Brain microvascular endothelial cell (primary cell): Measurements from ENCODE around the gene SNRPA1.

ENCODE experiments used
- DNase-seq: peaks from one replicate; pipeline ENCODE4 v3.0.0-alpha.2; 2020
- H3K27ac ChIP-seq: fragments of 250-450 bp; sonication (Bioruptor Pico); 2 replicates; pipeline ENCODE4 v1.5.1; 2020; ENCODE audit warnings: mild to moderate bottlenecking, moderate library complexity
- H3K27me3 ChIP-seq: fragments of 250-450 bp; sonication (Bioruptor Pico); replicated peaks from 2 replicates; pipeline ENCODE4 v1.5.1; 2020; ENCODE audit warnings: mild to moderate bottlenecking
- H3K36me3 ChIP-seq: fragments of 250-450 bp; sonication (Bioruptor Pico); replicated peaks from 2 replicates; pipeline ENCODE4 v1.5.1; 2020; ENCODE audit warnings: mild to moderate bottlenecking
- H3K4me3 ChIP-seq: 2 replicates; pipeline ENCODE4 v1.5.1; 2011; ENCODE audit warnings: low read depth, mild to moderate bottlenecking, control low read depth, low read length, moderate library complexity
- in situ Hi-C: cut with HindIII; loops from 2 replicates; pipeline ENCODE4 v1.10.0; 2017; ENCODE audit warnings: low sequenced_read_pairs, low pct_ligation_motif_present
- TF ChIP-seq, protein P1 (sequence below): IDR thresholded peaks from 2 replicates; pipeline ENCODE4 v1.5.1; 2011; ENCODE audit warnings: low read depth, mild to moderate bottlenecking, moderate library complexity, low read length, control low read depth, inconsistent platforms; ENCODE audit errors: missing control alignments

The SNRPA1 gene

GRCh38 chr15:101305820-101306255 lies 10.8 kb upstream of the SNRPA1 start:
- in situ Hi-C loops = no loop called here
- H3K27ac ChIP-seq = no peak overlapping the region
- H3K27me3 ChIP-seq = no peaks in the 10 kb centered on the region
- H3K4me3 ChIP-seq = no peak overlapping the region
- no peak for DNase-seq
- TF ChIP-seq, protein P1, sequence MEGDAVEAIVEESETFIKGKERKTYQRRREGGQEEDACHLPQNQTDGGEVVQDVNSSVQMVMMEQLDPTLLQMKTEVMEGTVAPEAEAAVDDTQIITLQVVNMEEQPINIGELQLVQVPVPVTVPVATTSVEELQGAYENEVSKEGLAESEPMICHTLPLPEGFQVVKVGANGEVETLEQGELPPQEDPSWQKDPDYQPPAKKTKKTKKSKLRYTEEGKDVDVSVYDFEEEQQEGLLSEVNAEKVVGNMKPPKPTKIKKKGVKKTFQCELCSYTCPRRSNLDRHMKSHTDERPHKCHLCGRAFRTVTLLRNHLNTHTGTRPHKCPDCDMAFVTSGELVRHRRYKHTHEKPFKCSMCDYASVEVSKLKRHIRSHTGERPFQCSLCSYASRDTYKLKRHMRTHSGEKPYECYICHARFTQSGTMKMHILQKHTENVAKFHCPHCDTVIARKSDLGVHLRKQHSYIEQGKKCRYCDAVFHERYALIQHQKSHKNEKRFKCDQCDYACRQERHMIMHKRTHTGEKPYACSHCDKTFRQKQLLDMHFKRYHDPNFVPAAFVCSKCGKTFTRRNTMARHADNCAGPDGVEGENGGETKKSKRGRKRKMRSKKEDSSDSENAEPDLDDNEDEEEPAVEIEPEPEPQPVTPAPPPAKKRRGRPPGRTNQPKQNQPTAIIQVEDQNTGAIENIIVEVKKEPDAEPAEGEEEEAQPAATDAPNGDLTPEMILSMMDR = no peak
- H3K36me3 ChIP-seq = no peaks in the 10 kb centered on the region

GRCh38 chr15:101303408-101303807 lies 8.4 kb upstream of the SNRPA1 start:
- H3K36me3 ChIP-seq = no peaks in the 10 kb centered on the region
- no peak overlapping the region for H3K4me3 ChIP-seq
- TF ChIP-seq, protein P1 = no peak
- no peaks in the 10 kb centered on the region for H3K27me3 ChIP-seq
- H3K27ac ChIP-seq = no peak overlapping the region
- DNase-seq = no peak
- in situ Hi-C loops = no loop called here

DNA sequence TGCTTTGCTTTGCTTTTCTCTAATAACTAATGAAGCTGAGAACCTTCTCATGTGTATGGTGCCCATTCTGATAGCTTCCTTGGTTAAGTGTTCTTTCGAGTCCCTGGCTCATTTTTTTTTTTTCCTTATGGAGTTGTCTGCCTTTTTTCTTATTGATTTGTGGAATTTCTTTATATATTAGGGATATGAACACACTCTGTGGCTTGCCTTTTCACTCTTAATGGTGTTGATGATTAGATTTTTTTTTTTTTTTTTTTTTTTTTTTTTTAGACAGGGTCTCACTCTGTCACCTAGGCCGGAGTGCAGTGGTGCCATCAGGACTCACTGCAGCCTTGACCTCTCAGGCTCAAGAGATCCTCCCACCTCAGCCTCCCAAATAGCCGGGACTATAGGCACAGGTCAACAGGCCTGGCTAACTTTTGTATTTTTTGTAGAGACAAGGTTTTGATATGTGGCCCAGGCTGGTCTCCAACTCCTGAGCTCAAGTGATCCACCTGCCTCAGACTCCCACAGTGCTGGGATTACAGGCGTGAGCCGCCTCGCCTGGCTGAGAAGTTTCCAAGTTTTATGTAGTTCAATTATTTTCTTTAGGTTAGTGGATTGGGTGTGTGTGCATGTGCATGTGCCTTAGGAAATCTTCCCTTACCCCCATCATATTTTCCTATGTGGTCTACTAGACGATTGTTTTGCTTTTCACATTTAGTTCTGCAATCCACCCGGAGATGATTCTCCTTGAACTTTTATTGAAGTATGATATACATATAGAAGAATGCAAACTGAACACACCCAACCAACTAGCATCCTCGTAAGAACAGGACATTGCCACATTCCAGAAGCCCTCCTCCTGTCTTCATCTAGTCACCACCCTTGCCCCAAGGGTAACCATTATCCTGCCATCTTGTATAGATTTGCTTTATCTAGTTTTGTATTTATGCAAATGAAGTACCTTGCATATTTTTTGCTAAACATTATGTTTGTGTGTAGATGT lies 1.7 kb upstream of the SNRPA1 start:
- DNase-seq = no peak
- H3K4me3 ChIP-seq = no peak overlapping the region
- TF ChIP-seq, protein P1 = no peak
- H3K36me3 ChIP-seq = no peaks in the 10 kb centered on the region
- in situ Hi-C loops = no loop called here
- H3K27ac ChIP-seq = no peak overlapping the region
- H3K27me3 ChIP-seq = no peaks in the 10 kb centered on the region

- in situ Hi-C loops = no loop called here
- peak overlapping the region; percentile 81 for H3K27ac ChIP-seq
- TF ChIP-seq, protein P1 = no peak
- peaks cover 2% of the 10 kb centered on the region for H3K36me3 ChIP-seq
- H3K4me3 ChIP-seq = peak overlapping the region; percentile 88
- DNase-seq = peak; percentile 7
- no peaks in the 10 kb centered on the region for H3K27me3 ChIP-seq
Observed at GRCh38 chr15:101295607-101296161, 636 bp upstream of the SNRPA1 start.

DNA sequence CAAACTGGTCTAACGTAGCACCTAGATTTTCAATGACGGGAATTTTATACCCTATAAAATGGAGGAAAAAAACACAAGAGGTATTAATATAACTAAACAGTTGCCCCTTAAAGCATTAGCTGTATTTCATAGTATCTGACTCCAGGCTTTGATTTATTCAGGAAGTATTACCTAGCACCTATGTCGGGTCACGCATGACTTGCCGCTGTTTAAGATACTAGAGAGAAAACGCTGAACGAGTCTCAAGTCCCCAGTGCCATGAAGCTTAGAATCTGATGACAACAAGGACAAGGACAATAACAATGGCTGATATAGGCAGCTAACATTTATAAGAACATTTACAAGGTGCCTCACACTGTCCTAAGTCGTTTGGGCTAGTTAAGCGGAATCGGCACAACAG lies 1.9 kb downstream of the SNRPA1 start:
- H3K4me3 ChIP-seq = peak overlapping the region; percentile 88
- DNase-seq = no peak
- no peaks in the 10 kb centered on the region for H3K27me3 ChIP-seq
- no peak overlapping the region for H3K27ac ChIP-seq
- TF ChIP-seq, protein P1 = no peak
- in situ Hi-C loops = no loop called here
- H3K36me3 ChIP-seq = peaks cover 14% of the 10 kb centered on the region
